DMS153 treated with DMSO at 0.1 percent for 48 hours (cell line): Measurements from ENCODE around the gene P3R3URF.
A peak's percentile ranks its signal among the peaks of the same experiment; 100 is the strongest.

ENCODE experiments used
- DNase-seq: peaks from one replicate; lab custom pipeline; 2025; ENCODE audit not compliant: unreplicated experiment; lab: John Stamatoyannopoulos, UW

The P3R3URF gene

GRCh38 chr1:46174448-46175231 lies 1.6 kb downstream of the P3R3URF start, which contains the start of gene TSPAN1:
Gene TSPAN1, plus strand, starts transcription at chr1:46175087. Its CDS starts 6,021 bp downstream, at chr1:46181108.
- no peak for DNase-seq

GRCh38 chr1:46173361-46173856 lies 2.9 kb downstream of the P3R3URF start:
- no peak for DNase-seq

- DNase-seq = no peak
Observed at GRCh38 chr1:46172321-46172720, 4.0 kb downstream of the P3R3URF start.

- peak; percentile 44 for DNase-seq
Observed at GRCh38 chr1:46171871-46172270, 4.4 kb downstream of the P3R3URF start.

GRCh38 chr1:46171351-46171750 lies 4.9 kb downstream of the P3R3URF start:
- DNase-seq = peak; percentile 64

GRCh38 chr1:46169811-46170454 lies 6.4 kb downstream of the P3R3URF start:
- DNase-seq = no peak

GRCh38 chr1:46168477-46168876 lies 7.8 kb downstream of the P3R3URF start:
- no peak for DNase-seq

GRCh38 chr1:46166521-46167462 lies 9.5 kb downstream of the P3R3URF start:
- DNase-seq = peak; percentile 25

GRCh38 chr1:46160212-46160611 lies 16.1 kb downstream of the P3R3URF start:
- no peak for DNase-seq

GRCh38 chr1:46159516-46159915 lies 16.8 kb downstream of the P3R3URF start:
- no peak for DNase-seq

GRCh38 chr1:46158312-46159281 lies 17.7 kb downstream of the P3R3URF start:
- DNase-seq = no peak

- DNase-seq = no peak
Observed at GRCh38 chr1:46157916-46158311, 18.4 kb downstream of the P3R3URF start.

- DNase-seq = no peak
Observed at GRCh38 chr1:46153732-46154131, 22.6 kb downstream of the P3R3URF start.

- DNase-seq = no peak
Observed at GRCh38 chr1:46153228-46153627, 23.1 kb downstream of the P3R3URF start.

- no peak for DNase-seq
Observed at GRCh38 chr1:46152016-46152415, 24.3 kb downstream of the P3R3URF start.

- DNase-seq = no peak
Observed at GRCh38 chr1:46150085-46150484, 26.2 kb downstream of the P3R3URF start.

GRCh38 chr1:46148318-46148717 lies 28.0 kb downstream of the P3R3URF start:
- no peak for DNase-seq

- DNase-seq = no peak
Observed at GRCh38 chr1:46137916-46138315, 38.4 kb downstream of the P3R3URF start.

- no peak for DNase-seq
Observed at GRCh38 chr1:46136711-46137110, 39.6 kb downstream of the P3R3URF start.
